GM10266 (cell line): Measurements from ENCODE around the gene PCARE.

Experiments
- DNase-seq: peaks from one replicate; pipeline ENCODE4 v3.0.0; 2012; ENCODE audit errors: extremely low spot score
- CTCF ChIP-seq: IDR thresholded peaks from 2 replicates; pipeline ENCODE4 v1.5.1; 2012; ENCODE audit warnings: mild to moderate bottlenecking, low read depth; ENCODE audit not compliant: control insufficient read depth, insufficient read depth; ENCODE audit errors: missing control alignments

Gene PCARE

GRCh38 chr2:29047083-29047845 lies 27.1 kb downstream of the PCARE start:
- no peak for DNase-seq
- TF ChIP-seq CTCF, result no peak

GRCh38 chr2:29046321-29046720 lies 28.0 kb downstream of the PCARE start:
- no peak for TF ChIP-seq CTCF
- no peak for DNase-seq

GRCh38 chr2:29044459-29044858 lies 29.9 kb downstream of the PCARE start:
- TF ChIP-seq CTCF, result no peak
- no peak for DNase-seq

DNA sequence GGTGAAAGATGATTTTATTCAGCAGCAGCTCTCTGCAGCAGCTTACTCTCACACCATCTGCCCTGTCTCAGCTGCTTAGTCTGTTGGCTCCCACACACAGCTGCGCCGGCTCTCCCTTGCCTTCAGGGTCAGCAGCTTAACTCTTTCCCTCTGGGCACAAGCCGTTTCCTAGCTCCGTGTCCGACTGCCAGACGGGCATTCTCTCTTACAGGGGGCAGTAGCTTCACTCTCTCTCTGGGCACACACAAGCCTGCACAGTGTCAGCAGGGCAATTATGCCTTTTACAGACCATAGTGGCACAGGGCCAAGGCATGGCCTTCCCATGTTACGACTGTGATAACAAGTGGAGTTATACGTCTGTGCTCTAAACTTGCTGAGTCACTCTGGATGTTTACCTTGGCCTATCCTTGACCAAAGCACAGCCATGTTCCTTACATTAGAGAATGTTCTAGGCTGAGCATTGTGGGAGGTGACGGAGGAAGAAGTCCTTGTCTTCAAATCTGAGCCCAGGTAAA lies 31.7 kb downstream of the PCARE start:
- no peak for TF ChIP-seq CTCF
- no peak for DNase-seq

- TF ChIP-seq CTCF, result no peak
- no peak for DNase-seq
Observed at GRCh38 chr2:29041161-29041660, 33.1 kb downstream of the PCARE start.

GRCh38 chr2:29040552-29040951 lies 33.8 kb downstream of the PCARE start:
- TF ChIP-seq CTCF, result no peak
- no peak for DNase-seq
